HG02970 (cell line): Measurements from ENCODE around the gene NKX3-2.

Experiments
- ATAC-seq: cut with Tn5 transposase; IDR thresholded peaks from one replicate; pipeline ENCODE4 v1.9.1; 2021; ENCODE audit warnings: mild to moderate bottlenecking, moderate library complexity, moderate number of reproducible peaks; ENCODE audit not compliant: unreplicated experiment, low FRiP score

Gene NKX3-2

GRCh38 chr4:13546142-13546940 lies 2.0 kb upstream of the NKX3-2 start:
- no peak for ATAC-seq

DNA sequence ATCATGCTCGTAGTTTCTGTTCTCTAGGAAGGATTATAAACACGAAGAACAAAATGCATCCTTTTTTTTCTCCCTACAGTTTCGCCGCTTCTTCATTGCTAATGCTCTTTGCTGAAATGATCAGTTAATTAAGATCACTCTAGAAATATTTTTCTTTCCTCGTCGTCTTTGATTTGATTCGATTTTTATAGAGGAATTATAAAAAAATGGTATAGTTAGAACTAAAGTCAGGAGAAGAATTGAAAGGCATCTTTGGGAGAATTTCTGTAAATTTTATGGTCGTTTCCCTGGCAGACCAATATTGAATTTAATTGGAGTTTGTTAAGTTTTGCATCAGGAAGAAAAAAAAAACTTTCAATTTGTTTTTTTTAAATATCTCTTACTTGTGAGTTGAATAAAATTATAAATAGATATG lies 1.1 kb upstream of the NKX3-2 start:
- ATAC-seq: no peak

- ATAC-seq: peak; percentile 39
These were observed 492 bp upstream of the NKX3-2 start for GRCh38 chr4:13544606-13545393.

DNA sequence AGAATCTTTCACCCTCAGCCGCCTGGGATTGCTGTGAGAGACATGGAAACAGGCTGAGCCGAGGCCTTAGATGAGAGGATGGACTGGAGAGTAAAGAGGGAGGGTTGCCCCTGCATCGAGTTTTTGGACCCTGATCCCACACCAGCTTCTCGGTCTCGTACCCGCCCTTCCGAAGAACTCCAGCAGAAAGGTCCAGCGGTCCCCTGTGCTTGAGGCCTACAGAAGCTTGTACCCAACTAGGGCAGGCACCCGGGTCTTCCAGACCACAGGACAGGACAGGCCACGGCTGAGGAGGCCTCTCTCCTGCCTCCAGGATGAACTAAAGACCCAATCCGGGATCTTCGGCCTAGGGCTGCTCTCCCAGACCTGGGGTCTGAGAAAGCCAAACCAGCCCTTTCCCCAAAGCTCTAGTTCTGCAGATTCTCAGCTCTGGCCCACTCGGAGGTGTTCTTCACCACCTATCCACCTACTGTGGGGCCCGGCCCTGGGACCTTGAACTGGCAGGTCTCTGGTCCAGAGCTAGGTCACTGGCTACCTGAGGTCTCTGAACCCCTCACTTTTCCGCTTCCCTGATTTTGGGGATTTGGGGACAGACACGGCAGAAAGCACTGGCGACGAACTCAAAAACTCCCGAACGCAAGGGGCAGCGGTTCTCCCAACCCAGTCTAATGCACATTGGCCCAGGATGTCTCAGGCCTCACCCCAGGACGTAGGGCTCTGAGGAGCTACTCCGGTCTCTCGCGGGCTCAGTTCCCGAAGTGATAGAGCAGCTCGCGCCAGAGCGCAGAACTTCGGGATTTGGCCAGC lies 1.1 kb downstream of the NKX3-2 start:
- no peak for ATAC-seq

DNA sequence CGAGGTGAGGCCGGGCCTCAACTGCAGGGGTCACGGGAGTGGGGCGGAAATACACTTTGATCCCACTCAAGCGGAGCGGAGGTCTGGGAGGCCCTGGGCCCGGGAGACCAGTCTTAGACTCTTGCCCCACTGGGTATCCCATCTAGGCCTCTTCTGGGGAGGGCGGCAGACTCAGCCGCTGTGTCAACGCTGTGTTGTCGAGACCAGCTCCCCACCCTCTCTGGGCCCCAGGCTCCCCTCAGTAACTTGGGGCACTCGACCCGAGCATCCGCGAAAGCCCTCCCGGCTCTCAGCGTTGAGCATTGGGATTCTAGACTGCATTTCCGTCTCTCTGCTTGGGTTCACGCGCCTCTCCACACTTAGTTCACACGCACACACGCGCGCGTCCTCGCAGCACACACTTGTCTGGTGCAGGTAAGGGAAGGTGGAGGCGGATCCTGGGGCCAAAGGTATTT lies 1.7 kb downstream of the NKX3-2 start:
- no peak for ATAC-seq

DNA sequence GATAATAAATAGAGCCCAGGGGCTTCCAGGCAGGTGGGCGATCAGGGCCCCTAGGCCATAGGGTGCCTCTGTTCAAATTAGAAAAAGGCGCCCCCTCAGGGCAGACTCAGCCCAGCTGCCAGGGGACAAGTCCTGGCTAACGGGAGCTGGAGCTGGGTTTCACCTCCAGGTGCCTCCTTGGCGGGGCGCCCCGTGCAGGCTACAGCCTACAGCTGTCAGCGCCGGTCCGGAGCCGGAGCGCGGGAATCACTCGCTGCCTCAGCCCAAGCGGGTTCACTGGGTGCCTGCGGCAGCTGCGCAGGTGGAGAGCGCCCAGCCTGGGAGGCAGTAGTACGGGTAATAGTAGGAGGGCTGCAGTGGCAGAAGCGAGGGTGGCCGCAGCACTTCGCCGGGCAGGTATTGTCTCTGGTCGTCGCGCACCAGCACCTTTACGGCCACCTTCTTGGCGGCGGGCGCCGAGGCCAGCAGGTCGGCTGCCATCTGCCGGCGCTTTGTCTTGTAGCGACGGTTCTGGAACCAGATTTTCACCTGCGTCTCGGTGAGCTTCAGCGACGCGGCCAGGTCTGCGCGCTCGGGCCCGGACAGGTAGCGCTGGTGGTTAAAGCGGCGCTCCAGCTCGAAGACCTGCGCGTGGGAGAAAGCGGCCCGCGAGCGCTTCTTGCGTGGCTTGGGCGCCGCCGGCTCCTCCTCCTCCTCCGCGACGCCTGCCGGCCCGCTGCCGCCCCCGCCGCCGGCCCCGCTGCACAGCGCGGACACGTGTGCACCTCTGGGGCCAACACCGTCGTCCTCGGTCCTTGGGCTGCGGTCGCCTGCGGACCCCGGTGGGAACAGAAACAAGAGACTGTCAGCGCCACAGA lies 2.4 kb downstream of the NKX3-2 start:
- ATAC-seq: no peak

DNA sequence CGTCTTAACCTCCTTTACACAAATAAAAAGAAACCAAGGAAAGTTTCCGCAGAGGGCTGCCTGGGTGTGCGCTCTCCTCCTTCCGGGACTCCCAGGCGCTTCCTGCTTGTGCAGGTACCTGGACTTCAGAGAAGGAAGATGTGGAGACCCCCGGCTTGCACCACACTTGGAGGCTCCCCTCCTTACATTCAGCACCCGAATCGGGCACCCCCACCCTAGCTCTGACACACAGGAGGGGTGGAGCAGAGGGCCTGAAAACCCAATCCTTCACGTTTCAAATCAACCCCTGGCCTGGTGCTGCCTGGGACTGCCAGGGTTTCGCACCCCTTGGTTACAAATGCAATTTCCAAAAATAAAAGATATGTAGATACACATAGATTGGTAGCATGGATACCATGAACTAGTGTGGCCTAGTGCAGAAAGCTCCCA lies 3.1 kb downstream of the NKX3-2 start:
- no peak for ATAC-seq

DNA sequence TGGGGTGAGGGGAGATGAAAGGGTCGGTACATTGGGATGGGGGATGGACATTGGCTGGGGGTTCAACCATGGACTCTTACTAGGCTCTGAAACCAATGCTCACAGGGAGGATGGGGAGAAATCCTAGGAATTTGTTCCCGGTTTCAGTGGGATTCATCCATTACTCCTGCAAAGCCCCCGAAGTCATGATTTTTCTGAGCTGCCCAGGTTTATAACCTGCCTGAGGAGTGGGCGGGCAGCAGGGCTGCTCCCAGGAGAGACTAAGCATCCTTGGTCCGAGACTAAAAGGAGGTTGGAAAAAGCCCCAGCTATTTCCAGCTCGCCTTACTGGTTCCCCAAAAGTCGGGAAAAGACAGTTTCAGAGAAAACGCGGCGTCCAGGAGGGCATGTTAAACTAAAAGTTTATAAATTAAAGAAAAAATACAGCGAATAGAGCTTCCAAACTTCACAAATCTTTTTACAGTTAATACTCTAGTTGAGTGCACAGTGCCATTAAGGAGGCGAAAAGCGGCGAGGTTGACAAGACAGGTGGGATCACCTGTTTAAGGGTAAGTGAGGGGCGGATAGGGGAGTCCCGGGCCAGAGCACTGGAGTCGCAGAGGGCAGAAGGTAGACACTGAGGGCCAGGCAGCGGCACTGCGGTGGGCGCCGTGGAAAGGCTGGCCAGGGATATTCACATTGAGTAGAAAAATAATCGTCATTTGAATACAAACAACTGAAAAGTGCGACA lies 3.7 kb downstream of the NKX3-2 start:
- no peak for ATAC-seq

DNA sequence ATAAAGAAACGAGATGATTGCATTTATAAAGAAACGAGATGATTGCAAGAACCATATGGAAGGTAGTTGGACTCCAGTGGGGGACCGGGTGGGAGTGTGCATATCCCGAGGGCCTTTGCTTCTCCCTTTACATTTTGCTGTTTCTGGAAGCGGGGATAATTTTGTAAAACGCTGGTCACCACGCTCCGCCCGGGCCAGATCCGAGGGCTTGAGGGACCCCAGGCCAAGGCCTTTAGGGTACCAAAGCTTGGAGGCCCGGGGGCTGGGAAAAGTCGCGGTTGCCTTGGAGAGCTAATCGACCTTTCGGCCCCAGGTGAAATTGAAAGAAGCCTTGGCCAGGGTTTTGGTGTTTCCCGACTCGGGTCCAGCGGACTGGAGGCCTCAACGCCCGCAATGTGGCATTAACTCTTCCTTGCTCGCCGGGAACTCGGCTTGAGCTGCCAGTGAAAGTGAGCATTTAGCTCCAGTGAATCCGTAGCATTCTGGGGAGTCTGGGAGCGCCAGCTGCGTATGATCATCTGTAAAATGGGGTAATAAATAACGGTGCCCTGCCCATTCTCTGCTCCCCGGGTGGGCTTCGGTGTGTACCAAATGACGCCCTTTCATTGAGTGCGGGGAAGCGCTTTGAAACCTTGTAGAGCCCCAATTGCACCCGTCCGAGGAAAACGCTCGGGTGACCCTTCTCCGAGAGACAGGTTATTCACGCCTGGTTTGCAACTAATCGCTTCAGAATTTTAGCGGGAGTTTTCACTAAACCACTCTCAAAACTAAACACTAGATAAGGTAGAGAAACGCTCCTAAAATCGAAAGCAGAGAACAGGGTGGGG lies 4.5 kb downstream of the NKX3-2 start:
- ATAC-seq: no peak

GRCh38 chr4:13539047-13539618 lies 5.2 kb downstream of the NKX3-2 start:
- no peak for ATAC-seq

DNA sequence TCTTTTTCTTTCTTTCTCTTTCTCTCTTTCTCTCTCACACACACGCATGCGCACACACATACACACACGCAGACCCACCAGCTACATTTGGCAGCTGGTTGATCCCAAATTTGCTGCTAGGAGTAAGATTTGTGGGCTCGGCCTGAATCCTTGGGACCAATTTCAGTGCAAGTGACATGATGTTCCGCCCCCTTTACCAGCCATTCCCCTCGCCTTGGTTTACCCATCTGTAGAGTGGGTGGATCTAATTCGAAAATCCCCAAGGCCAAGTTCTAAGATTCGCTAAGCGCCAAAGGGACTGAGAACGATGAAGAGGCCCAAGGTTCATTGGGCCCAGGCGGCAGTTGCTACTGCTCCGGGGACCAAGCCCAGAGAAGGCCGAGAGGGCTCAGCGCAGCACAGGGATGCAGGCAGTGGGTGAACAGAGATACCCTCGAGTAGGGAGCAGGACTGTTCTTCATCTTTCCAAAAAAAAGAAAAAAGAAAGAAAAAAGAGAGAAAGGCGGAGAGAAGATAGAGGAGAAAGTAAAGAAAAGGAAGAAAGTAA lies 5.8 kb downstream of the NKX3-2 start:
- no peak for ATAC-seq

DNA sequence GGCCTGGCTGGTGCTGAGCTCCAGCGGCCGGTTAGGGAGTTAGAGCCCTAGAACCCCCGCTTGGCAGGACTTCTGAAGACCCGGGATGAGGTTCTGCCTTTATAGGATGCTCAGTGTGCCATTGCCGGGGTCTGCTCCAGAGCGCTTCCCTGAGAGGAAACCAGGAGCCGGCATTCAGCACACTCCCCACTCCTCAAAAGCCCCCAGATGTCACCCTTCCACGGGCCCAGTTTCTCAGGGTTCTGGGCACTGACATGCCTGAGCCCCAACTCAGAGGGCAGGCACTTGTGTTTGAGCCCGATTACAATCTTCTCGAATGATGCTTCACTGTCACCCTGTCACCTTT lies 6.5 kb downstream of the NKX3-2 start:
- no peak for ATAC-seq

DNA sequence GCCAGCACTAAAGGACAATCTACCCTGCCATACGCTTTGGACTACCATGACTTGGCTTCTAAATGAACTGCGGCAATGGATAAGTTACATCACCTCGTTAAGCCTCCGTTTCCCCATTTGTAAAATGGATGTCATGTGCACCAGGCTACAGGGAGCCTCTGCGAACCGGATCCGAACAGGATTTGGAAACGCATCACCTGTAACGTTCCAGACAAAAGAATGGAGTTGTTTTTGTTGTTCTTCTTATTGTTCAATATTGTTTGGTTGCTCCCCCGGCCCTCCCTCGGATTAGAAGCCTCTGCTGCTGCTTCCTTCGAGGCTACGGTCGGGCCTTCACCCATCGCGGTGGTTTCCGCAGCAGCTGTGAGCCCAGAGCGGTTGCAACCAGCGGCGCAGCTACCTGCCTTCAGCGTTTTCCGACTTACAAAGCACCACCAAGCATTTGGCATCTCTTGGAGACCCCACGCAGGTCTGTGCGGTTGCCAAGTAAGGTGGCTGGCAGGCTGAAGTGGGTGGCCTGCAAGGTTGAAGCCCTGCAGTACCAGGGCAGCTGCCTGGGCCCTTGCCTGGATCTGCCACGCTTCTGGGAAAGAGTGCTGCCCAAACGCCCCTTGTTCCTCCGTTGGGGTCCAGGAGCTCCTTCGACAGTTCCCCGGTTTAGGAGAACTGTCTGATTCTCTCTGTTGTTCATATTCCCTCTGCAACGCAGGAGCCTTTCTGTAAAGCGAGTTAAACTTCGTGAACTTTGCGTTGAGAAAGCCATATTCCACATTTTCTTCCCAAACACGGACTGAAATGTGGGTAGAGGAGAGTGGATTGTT lies 7.1 kb downstream of the NKX3-2 start:
- ATAC-seq: no peak

GRCh38 chr4:13536607-13537006 lies 7.7 kb downstream of the NKX3-2 start:
- ATAC-seq: no peak

GRCh38 chr4:13535708-13536361 lies 8.5 kb downstream of the NKX3-2 start:
- no peak for ATAC-seq

DNA sequence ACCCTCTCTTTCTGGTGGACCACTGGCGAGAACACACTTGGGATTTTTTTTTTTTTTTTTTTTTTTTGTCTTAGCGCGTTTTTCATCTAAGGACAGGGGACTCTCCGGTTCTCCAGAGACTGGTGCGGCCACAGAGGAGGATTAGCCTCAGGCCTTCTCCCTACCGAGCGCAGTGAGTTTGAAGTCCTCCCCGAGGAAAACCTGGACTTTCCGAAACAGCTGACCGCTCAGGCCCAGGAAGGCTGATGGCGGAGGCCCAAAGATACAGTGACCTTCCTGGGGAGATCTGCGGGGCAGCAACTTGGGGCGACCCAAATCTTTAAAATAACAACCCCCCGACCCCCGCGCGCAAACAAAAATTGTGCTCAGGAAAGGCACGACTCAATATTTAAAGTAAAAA lies 9.2 kb downstream of the NKX3-2 start:
- ATAC-seq: no peak
